Uterus (tissue), 4 donors: ENCODE data around the gene NCOA1. TPM values are rescaled to one million over a fixed set of nuclear protein-coding genes. Genes with fewer than 3 reads are reported as not detected.
"Not testable (repeated sequence)": the region's sequence is repeated elsewhere in the genome, so short reads cannot be mapped to it uniquely, and the experiment has no call there.

Experiments used
- DNase-seq, 2 donors: peaks; one replicate each; pipeline ENCODE4 v3.0.0-alpha.2; 2019 to 2020
- H3K27ac ChIP-seq, 2 donors: fragments of 200-600 bp; sonication (generic); 1 replicate in 1 of 2; 2 replicates in 1 of 2; pipeline ENCODE4 v1.5.1; 2016 to 2018
- H3K27me3 ChIP-seq, 2 donors: fragments of 200-600 bp; sonication (generic); one replicate each; pipeline ENCODE4 v1.5.1; 2018 to 2019; ENCODE audit warnings: control low read depth in 1 of 2
- H3K36me3 ChIP-seq, 2 donors: fragments of 200-600 bp; sonication (generic); one replicate each; pipeline ENCODE4 v1.5.1; 2019; ENCODE audit warnings: control low read depth in 1 of 2
- H3K4me1 ChIP-seq, 2 donors: fragments of 200-600 bp; sonication (generic); one replicate each; pipeline ENCODE4 v1.5.1; 2018 to 2019; ENCODE audit warnings: control low read depth in 1 of 2
- H3K4me3 ChIP-seq, 2 donors: fragments of 200-600 bp; sonication (generic); 1 replicate in 1 of 2; 2 replicates in 1 of 2; pipeline ENCODE4 v1.5.1; 2018 to 2019; ENCODE audit warnings: mild to moderate bottlenecking in 1 of 2
- H3K9me3 ChIP-seq, 2 donors: fragments of 200-600 bp; sonication (generic); one replicate each; pipeline ENCODE4 v1.5.1; 2019; ENCODE audit warnings: control low read depth in 1 of 2
- CTCF ChIP-seq, 4 experiments: fragments of 200-600 bp in 2 of 4; fragments of 450-650 bp in 2 of 4; sonication (generic) in 2 of 4; IDR thresholded peaks; one replicate each; pipeline ENCODE4 v1.5.1; 2016 to 2019; ENCODE audit warnings: antibody characterized with exemption in 4 of 4, mild to moderate bottlenecking in 2 of 4, moderate library complexity in 1 of 4
- POLR2A ChIP-seq, 2 donors: fragments of 450-650 bp; IDR thresholded peaks; one replicate each; pipeline ENCODE4 v1.6.1; 2016; ENCODE audit warnings: antibody characterized with exemption in 2 of 2, mild to moderate bottlenecking in 1 of 2, moderate library complexity in 1 of 2
- intact Hi-C: fragments of 100-400 bp; cut with DNase I; formaldehyde crosslinking; loops from one replicate; pipeline ENCODE4 v1.15.1; 2023; ENCODE audit warnings: low total_unique reads
- total RNA-seq, 4 donors: library from RNA; depleted of rRNA in 3 of 4; stranded (reverse); fragments of >200 nt in 3 of 4; gene quantifications; one replicate each; pipeline versions ENCODE4 v1.1.0 to v1.2.4, GENCODE V29; 2014 to 2023
- donor health status: DM: yes; HTN: yes; CAD: no.

NCOA1 gene
- total RNA-seq, 4 donors from 2014 or later = 38.7 to 88.5 (median 62.0) TPM

GRCh38 chr2:24459224-24460161 is 31.6 kb upstream of the NCOA1 start:
- intact Hi-C loops = no loop called here
- no peak for DNase-seq
- no peak for TF ChIP-seq POLR2A (IDR thresholded peaks at IDR 0.05)
- no peak for TF ChIP-seq CTCF (IDR thresholded peaks at IDR 0.05)
- no peaks in the 10 kb centered on the region for H3K27me3 ChIP-seq
- H3K4me3 ChIP-seq = no peak overlapping the region
- H3K4me1 ChIP-seq = no peaks in the 10 kb centered on the region
- no peak overlapping the region for H3K27ac ChIP-seq
- no peaks in the 10 kb centered on the region for H3K36me3 ChIP-seq
- H3K9me3 ChIP-seq = no peaks in the 10 kb centered on the region

- H3K9me3 ChIP-seq = no peaks in the 10 kb centered on the region
- no peak overlapping the region for H3K4me3 ChIP-seq
- no peaks in the 10 kb centered on the region for H3K4me1 ChIP-seq
- no peaks in the 10 kb centered on the region for H3K36me3 ChIP-seq
- H3K27me3 ChIP-seq = no peaks in the 10 kb centered on the region
- no peak overlapping the region for H3K27ac ChIP-seq
- TF ChIP-seq POLR2A (IDR thresholded peaks at IDR 0.05) (no peak), CTCF (IDR thresholded peaks at IDR 0.05) (no peak)
- intact Hi-C loops = no loop called here
- DNase-seq = no peak
Observed at GRCh38 chr2:24461685-24462084, 29.4 kb upstream of the NCOA1 start.

GRCh38 chr2:24463271-24463670 is 27.8 kb upstream of the NCOA1 start:
- Histone ChIP-seq H3K9me3 (no peaks in the 10 kb centered on the region), H3K27me3 (no peaks in the 10 kb centered on the region), H3K4me3 (no peak overlapping the region), H3K36me3 (no peaks in the 10 kb centered on the region), H3K27ac (no peak overlapping the region), H3K4me1 (no peaks in the 10 kb centered on the region)
- intact Hi-C loops = no loop called here
- TF ChIP-seq POLR2A (IDR thresholded peaks at IDR 0.05) (no peak), CTCF (IDR thresholded peaks at IDR 0.05) (no peak)
- no peak for DNase-seq

GRCh38 chr2:24466871-24467870 is 23.9 kb upstream of the NCOA1 start:
- intact Hi-C loops = no loop called here
- H3K27ac ChIP-seq = no peak overlapping the region
- H3K27me3 ChIP-seq = no peaks in the 10 kb centered on the region
- no peaks in the 10 kb centered on the region for H3K4me1 ChIP-seq
- H3K4me3 ChIP-seq = no peak overlapping the region
- no peak for TF ChIP-seq POLR2A (IDR thresholded peaks at IDR 0.05)
- no peaks in the 10 kb centered on the region for H3K36me3 ChIP-seq
- DNase-seq = no peak
- no peaks in the 10 kb centered on the region for H3K9me3 ChIP-seq

GRCh38 chr2:24468453-24468852 is 22.6 kb upstream of the NCOA1 start:
- intact Hi-C loops, H3K36me3 ChIP-seq, DNase-seq, H3K4me3 ChIP-seq, H3K9me3 ChIP-seq, H3K27ac ChIP-seq, H3K4me1 ChIP-seq, H3K27me3 ChIP-seq: not testable (repeated sequence)
